ENCODE results near the gene CCSER2.
"Not testable (repeated sequence)": the region's sequence is repeated elsewhere in the genome, so short reads cannot be mapped to it uniquely, and the experiment has no call there.

CCSER2 gene

GRCh38 chr10:84525120-84525806, 196.9 kb downstream of the CCSER2 start:
- DNase-seq: no peak

GRCh38 chr10:84525807-84526182, 197.4 kb downstream of the CCSER2 start:
- not testable (repeated sequence) for DNase-seq

- DNase-seq: not testable (repeated sequence)
These were observed 199.0 kb downstream of the CCSER2 start for GRCh38 chr10:84527386-84527785.

GRCh38 chr10:84528526-84528925, 200.1 kb downstream of the CCSER2 start:
- DNase-seq: not testable (repeated sequence)

GRCh38 chr10:84530724-84531325, 202.4 kb downstream of the CCSER2 start:
- no peak for DNase-seq

- no peak for DNase-seq
These were observed 203.0 kb downstream of the CCSER2 start for GRCh38 chr10:84531396-84531795.

- DNase-seq: no peak
These were observed 205.8 kb downstream of the CCSER2 start for GRCh38 chr10:84534168-84534567.

GRCh38 chr10:84537447-84537931, 209.1 kb downstream of the CCSER2 start:
- peak; percentile 22 to 63 for DNase-seq

GRCh38 chr10:84538036-84538435, 209.6 kb downstream of the CCSER2 start:
- no peak for DNase-seq

- no peak for DNase-seq
These were observed 210.8 kb downstream of the CCSER2 start for GRCh38 chr10:84539216-84539615.

- no peak for DNase-seq
These were observed 211.7 kb downstream of the CCSER2 start for GRCh38 chr10:84540022-84540616.

- peak; percentile 45 to 59 for DNase-seq
These were observed 212.4 kb downstream of the CCSER2 start for GRCh38 chr10:84540617-84541288.

- DNase-seq: no peak
These were observed 212.9 kb downstream of the CCSER2 start for GRCh38 chr10:84541289-84541637.

GRCh38 chr10:84542522-84543490, 214.4 kb downstream of the CCSER2 start:
- no peak for DNase-seq

GRCh38 chr10:84543948-84544347, 215.6 kb downstream of the CCSER2 start:
- no peak for DNase-seq

GRCh38 chr10:84545651-84546050, 217.3 kb downstream of the CCSER2 start:
- DNase-seq: no peak

GRCh38 chr10:84546609-84547008, 218.2 kb downstream of the CCSER2 start:
- DNase-seq: no peak

GRCh38 chr10:84547616-84548015, 219.2 kb downstream of the CCSER2 start:
- no peak for DNase-seq

- no peak for DNase-seq
These were observed 220.5 kb downstream of the CCSER2 start for GRCh38 chr10:84548869-84549268.

- DNase-seq: no peak
These were observed 221.2 kb downstream of the CCSER2 start for GRCh38 chr10:84549368-84550165.

- DNase-seq: no peak
These were observed 222.5 kb downstream of the CCSER2 start for GRCh38 chr10:84550756-84551436.

Measured in CD4-positive, alpha-beta T cell treated with Interleukin-1 beta for 1 hour (primary cell).